HG03571 (cell line): Measurements from ENCODE around the gene RANBP1.

Experiments
- ATAC-seq: cut with Tn5 transposase; IDR thresholded peaks from one replicate; pipeline ENCODE4 v1.9.1; 2021; ENCODE audit not compliant: unreplicated experiment

Gene RANBP1

DNA sequence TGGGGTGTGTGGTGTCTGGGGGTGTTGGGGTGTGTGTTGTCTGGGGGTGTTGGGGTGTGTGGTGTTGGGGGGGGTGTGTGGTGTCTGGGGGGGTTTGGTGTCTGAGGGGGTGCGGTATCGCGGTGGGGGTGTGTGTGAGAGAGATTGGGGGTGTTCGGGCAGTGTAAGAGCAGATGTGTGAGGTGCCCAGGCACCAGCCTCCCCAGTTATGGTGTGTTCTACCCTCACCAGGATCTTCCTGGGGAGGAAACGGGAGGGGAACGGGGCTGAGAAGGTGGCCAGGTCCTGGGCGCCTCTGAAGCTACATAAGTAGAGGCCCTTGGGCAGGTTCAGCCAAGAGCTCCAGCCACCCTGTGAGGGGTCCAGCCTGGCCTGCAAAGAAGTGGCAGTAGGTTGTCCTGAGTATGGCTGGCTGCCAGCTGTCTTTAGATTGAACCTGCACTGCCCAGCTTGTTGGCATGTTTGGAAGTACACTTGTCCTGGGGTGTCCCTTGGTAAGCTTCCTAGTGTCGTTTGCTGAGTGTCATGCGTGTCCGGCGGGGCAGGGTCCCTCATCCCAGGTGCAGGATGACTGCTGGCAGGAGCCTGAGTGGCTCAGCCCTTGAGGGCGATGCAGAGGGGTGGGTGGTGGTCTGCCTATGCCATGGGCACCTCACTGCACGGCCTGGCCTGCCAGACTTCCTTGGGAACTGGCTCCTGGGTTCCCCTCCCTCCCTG, 7.6 kb downstream of the RANBP1 start:
- no peak for ATAC-seq

DNA sequence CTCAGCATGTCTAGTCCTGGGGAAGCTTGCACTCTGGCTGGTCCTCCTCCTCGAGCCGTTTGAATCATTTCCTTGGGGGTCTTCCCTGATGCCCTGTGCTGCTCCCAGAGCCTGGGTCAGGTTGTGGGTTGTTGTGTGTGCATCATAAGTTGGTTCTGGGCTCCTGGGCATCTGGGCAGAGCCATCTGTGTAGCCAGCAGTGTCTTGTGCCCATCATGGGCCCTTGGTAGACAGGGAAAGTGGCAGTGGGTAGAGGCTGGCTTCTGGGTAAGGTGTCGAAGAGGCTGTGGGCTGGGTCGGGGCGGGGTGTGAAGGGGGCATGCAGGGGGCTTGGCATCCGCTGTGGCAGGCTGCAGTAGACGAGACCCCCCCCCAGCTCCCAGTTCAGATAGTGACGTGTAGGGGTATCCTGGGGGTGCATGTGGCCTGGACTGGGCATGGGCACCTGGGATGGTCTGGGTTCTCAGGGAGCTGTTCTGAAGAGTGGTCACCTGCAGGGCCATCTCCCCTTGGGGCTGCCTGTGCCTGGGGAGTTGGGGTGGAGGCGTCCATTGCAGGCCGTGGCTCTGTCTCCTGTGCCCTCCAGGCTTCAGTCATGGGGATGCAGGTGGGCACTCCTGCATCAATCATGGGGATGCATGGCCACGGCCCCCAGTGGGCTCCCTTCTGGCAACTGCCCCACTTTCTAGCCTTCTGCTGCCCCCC, 8.3 kb downstream of the RANBP1 start:
- ATAC-seq = no peak

DNA sequence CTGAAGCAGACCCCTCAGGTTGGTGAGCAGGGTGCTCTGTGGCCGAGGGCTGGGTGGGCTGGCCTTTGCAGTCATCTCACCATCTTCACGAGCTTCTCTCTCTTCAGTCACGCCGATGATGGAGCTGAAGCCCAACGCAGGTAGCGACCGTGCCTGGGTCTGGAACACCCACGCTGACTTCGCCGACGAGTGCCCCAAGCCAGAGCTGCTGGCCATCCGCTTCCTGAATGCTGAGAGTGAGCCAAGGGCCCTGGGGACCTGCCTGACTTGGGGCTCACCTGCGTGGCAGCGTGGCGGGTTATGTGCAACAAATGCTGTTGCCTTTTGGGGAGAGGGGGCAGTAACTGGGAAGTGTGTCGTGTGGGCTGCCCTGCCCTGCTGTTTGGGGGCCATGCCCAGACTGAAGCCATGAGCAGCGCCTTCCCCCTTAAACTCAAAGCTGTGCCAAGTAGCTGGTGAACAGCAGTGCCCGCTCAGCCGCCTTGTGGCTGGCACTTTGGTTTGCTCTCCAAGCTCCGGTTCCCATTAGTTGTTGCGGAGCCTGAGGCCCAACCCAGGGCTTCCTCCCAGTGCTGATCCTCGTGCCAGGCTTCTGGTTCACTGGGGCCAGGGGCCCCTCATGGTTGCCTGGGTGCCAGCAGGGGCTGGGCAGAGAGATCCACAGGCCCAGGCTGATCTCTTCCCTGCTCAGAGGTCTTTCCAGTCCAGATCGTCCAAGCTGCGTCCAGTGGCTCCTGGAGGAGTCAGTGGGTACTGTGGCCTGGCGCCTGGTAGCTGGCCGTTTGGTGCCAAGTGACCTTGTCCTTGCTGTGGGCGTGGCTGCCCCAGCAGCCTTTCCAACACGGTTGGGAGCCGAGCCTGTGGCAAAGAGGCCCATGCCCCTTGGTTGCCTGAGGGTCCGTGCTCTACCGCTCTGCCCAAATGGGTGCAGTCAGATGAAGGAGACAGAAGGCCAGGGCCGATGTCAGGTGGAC, 9.6 kb downstream of the RANBP1 start:
- ATAC-seq = no peak

DNA sequence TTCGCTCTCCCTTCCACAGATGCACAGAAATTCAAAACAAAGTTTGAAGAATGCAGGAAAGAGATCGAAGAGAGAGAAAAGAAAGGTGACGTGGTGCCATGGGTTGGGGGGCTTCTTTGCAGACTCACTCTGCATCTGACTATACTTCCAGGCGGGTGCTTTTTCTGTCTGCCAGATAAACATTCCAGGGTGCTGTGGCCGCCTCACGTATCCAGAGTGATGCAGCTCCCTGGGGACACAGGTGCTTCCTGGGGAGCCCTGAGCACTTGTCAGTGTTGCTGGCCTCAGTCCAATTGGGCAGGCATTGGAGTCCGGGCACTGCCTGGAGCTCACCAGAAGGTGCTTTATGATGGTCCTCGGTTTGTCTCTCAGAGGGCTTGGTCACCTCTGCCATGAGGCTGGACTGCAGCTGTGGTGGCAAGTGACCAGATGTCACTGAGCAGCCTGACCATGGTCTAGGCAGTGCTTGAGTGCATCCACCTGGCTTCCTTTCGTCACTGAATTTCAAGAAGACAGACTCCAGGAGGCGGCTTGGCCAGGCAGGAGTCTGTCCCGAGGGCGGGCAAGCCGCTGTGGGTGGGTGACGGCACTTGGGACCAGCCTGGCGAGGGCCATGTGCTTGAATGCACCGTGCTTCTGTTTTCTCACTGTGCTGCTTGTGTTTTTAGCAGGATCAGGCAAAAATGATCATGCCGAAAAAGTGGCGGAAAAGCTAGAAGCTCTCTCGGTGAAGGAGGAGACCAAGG, 10.6 kb downstream of the RANBP1 start:
- no peak for ATAC-seq

DNA sequence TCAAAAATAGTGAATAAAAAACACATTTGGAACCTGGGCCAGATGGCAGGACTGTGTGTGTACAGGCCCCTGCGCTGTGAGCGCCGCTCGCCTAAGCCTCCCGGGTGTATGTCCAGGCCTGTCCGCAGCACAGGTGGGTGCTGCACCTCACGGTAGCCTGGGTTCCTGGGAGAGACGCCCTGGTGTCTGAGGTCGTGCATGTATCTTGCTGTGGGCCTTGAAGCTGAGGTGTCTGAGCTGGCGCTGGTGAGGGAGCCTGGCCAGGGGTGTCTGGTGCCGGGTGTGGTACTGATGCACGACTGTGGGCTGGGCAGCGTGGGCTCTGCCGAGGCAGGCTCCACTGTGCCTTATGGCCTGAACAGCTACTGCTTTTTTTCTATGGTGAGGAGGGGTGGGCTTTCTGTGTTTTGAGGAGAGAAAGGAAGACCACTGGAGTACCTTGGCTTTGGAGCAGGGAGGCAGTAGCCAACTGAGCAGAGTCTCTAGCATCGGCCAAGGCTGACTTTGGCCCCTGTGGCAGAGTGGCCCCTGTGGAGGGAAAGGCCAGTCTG, 11.5 kb downstream of the RANBP1 start:
- ATAC-seq = no peak

DNA sequence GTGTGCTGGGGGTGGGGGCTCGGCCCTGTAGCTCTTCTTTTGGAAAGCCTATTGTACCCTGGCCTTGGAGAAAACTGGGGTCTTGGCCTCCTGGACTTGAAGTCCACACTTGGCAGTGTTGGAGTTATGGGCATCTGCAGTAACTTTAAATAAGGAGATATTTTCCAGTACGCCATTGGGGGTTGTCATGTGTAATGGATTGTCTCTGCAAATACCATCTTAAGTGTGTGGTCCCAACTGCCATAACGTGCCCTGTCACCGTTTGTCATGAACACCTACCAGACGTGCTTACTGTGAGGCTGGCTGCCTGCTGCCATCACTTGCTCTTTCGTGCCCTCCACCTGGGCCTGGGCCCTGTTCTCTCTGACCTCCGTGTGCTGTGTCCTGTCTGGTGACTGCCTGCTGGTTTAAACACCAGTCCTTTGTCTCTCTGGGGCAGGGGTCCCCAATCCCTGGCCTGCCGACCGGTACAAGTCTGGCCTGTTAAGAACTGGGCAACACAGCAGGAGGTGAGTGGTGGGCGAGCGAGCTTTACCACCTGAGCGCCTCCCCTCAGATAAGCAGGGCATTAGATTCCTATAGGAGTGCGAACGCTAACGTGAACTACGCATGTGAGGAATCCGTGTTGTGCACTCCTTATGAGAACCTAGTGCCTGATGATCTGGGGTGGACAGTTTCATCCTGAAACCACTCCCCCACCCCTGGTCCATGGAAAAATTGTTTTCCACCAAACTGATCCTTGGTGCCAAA, 12.1 kb downstream of the RANBP1 start:
- ATAC-seq = no peak

DNA sequence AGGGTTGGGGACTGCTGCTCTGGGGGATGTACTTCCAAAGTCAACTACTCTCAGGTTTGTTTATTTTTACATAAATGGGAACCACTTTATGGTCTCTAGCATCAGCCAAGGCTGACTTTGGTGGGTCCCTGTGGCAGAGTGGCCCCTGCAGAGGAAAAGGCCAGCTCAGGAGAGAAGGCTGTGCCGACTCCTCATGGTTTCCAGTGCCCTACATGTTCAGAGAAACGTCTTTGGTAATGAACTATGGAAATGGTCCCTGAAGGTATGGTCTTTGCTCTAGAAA, 12.7 kb downstream of the RANBP1 start:
- no peak for ATAC-seq

DNA sequence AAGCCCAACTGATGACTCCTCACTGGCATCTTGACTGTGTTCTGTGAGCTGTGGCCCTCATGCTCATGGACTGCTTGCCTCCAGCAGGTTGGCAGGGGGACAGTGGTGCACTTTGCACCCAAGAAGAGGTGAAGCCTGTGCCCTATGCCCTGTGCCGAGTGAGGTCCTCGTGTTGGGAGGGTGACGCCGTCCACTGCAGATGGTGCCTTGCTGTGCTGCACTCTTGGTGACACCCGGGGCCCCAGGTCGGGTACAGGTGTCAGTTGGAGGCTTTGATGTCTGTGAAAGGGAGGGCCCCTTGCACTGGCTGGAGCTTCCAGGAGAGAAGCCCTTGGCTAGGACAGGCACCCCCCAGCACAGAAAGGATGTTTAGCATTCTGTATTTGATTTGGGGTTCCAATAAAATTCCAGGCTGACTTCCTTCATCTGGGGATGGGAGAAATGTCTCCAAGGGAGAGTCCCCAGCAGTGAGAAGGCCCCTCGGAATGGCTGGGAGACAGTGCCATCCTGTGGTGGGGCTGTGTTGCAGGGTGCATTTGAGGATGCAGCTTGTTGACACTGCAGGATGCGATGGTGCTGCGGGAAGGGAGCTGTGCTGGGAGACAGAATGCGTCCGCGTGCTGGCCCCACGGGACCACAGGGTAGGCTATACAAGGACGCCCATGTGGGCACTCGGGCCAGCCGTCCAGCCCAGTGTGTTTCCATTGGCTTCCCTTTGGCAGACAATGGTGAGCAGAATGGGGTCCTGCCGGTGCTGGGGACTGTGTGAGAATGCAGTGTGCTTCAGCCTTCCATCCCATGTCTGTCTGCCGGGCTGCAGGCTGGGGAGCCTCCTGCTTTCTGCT, 13.2 kb downstream of the RANBP1 start:
- ATAC-seq = no peak

DNA sequence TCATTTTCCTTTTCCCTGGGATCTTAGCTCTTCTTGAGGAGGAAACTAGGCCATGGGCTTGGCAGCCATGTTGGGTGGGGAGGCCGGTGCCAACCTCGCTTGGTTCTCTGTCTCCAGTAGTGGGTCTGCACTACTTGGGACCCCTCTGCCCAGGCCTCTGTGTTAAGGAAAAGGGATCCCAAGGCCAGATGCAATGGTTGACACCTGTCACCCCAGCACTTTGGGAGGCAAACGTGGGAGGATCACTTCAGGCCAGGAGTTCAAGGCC, 13.8 kb downstream of the RANBP1 start:
- ATAC-seq = no peak

DNA sequence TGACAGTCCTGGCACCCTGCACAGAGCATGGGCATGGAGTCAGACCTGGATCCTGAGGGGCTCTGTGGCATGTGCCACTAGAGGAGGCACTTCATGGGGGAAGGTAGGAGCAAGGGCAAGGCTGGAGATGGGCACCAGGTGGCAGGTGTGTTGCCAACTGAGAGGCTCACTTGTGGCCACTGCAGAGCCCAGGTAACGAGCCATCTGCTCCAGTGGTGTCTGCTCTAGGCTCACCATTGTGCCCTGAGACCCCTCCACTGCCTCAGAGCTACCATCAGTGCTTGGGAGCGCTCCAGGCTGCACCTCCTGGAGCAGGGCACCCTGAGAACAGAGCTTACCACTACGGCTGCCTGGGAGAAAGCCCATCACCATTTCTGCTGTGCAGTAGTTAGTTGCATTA, 14.4 kb downstream of the RANBP1 start:
- ATAC-seq = no peak

DNA sequence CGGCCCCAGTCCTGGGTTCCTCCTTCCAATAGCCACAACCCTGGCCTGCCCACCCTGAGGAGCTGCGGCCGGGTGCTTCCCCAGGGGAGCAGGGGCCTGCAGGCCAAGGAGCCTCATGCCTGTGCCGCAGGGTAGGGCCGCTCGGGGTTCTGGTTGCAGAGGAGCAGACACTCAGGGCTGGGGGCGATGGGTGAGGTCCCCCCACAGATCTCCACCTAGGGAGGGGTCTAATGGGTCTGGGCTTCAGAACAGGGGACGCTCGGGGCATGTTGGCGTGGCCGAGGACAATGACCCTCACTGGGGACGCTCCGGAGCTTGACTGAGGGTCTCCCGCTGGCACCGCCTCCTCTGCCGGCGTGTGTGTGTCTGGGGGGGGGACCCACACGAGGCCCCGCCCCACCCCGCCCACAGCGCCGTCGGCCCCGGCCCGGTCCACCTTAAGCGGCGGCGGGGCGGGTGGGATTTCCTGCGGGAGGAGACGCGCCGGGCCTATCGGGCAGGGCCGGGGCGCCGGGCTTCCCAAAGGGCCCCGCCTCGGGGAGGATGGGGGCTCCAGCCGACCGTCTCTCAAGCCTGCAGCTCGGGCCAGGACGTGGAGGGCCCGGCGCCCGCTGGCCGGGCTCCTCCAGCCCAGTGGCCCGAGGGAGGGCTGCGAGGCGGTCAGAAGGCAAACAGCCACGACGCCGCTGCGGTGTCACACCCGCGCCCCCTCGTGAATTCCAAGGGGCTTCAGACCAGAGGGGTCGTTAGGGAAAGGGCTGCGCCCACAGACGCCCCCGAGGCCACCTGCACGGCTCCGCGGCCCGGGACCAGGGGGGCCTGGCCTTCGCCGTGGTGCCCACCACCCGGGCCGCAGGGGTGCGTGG, 15.1 kb downstream of the RANBP1 start:
- ATAC-seq = no peak

DNA sequence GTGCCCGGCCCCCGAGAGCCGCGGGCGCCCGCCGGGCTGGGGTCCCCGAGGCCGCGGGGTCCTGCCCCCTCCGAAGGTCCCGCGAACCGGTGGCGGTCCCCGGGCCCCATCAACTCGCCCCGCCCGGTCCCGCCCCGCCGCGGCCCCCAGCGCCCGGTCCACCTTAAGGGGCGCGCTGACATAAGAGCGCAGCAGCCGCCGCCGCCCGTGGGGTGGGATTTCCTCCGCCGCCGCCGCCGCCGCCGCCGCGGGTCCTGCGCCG, 15.6 kb downstream of the RANBP1 start, which contains the start of gene ZDHHC8:
Gene ZDHHC8 (plus strand): TSS at position 208 of the 262 bp plus-strand sequence. CDS start 144 bp downstream, outside the sequence.
- no peak for ATAC-seq

DNA sequence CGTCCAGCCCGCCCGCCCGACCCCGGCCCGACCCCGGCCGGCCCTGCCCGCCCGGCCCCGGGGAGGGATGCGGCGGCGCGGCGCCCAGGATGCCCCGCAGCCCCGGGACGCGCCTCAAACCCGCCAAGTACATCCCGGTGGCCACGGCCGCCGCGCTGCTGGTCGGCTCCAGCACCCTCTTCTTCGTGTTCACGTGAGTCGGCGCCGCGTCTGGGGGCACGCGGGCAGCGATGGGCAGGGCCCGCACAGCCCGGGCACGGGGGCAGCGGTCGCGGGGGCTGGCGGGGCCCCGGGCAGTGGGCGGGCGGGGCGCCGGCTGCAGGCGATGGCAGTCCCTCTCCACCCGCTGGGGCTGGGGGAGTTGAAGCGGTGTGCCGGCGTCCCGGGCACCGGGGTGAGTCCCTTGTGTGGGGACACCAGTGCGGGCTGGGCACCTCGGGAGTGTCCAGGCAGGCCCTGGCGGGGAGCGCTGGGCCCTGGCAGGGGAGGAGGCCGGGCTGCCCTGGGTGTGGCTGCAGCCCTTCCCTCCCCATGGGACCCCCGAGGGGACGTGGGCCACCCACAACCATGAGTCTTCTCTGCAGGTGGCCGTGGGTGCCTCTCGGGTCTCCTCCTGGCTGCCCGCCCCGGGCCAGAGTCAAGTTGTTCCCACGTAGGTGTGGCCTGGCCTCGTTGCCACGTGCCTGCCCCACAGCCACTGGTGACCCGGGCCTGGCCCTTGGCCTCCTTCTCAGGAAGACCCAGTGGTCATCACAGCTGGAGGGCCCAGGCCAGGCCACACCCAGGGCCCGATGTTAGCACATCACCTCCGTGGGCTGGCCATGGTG, 16.2 kb downstream of the RANBP1 start:
- no peak for ATAC-seq

DNA sequence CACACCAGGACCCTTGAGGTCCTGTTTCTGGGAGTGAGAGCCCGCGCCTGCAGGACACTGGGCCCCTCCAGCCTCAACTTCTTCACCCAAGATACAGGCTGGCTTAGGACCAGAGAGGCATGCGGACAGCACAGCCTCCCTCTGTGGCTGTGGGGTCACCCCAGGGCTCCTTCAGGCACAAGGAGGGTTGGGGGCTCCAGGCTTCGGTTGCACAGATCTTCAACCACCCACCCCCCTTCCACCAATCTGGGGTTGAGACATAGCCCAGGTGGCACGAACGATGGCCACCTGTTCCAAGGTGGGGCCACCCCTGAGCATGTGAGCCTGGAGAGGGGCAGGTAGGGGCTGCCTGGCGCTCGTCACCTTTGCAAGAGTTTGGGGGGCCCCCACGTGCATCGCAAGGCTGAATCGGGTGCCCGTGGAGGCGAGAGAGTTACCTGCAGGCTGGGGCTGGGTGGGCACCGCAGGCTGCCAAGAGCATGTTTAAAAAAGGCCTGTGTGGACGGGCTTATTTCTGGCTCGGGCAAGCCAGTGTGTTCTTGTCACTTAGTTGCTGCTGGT, 16.9 kb downstream of the RANBP1 start:
- ATAC-seq = no peak

DNA sequence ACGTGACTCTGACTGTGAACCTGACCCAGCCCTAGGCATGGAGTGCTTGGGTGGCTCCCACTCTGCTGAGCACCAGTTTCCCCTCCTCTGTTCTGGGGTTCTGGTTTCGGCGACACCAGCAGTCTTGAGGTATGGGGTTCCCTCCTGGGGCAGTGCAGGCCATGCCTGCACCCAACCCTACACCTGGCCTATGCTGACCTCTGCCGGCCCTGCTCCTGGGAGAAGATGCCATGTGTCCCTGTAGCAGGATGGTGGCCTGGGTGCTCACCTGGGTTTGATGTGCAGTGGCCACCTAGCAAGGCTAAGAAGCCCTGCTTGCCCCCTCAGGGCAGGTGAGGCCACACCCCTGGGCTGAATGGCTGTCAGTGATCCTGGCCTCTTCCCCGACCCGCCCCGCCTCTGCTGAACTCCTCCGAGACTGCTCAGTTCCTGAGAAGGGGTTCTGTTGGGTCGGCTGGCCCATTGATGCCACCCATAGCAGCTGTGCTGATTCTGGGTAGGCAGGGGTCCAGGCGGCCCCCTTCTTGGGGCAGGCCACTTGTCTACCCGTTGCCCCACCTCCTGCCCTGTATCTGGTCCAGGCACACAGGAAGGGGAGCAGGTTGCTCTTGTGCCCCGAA, 18.1 kb downstream of the RANBP1 start:
- ATAC-seq = no peak

DNA sequence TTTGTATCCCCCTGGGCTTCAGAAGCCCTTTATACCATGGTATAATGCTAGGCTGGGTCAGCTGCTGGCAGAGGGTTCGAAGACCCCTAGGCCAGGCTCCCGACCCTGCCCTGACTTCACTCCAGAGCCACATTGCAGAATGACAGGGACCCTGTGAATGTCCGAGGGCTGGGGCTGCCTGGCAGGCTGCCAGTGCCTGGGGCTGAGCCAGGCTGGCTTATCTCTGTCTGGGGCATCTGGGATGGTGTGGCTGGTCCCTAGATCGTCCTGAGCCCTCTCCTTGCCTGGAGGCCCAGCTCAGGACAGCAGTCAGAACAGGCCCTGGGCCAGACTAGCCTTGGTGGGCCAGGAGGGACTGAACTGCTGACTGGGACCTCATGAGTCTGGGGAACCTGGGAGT, 19.4 kb downstream of the RANBP1 start:
- no peak for ATAC-seq
